ENCODE results near the gene HYAL3. TPM values are rescaled to one million over a fixed set of nuclear protein-coding genes. Genes with fewer than 3 reads are reported as not detected.

HYAL3 gene
- total and polyA plus RNA-seq, 2 experiments from 2014 or later, result 2.4 to 7.1 TPM

GRCh38 chr3:50267280-50267913 is 31.8 kb downstream of the HYAL3 start:
- Histone ChIP-seq H3K4me3 (peak overlapping the region; percentile 20; the same call in 1 of the 2 replicates), H3K4me2 (peak overlapping the region; percentile 71)

More at GRCh38 chr3:50267280-50267913, 31.8 kb downstream of the HYAL3 start:
- H3K4me1 Mint-ChIP-seq, result peaks cover 60% of the 10 kb centered on the region
- peak; percentile 7 for ATAC-seq
- Histone ChIP-seq H3K36me3 (ENCODE audit: insufficient read depth) (no peaks in the 10 kb centered on the region), H2AFZ (no peak overlapping the region), H3K27me3 (ENCODE audit: insufficient read depth) (no peaks in the 10 kb centered on the region), H3F3A (replicated peaks; ENCODE audit: low read depth) (0 out of 2 replicates have a peak, but pooled peaks cover 8% of the 10 kb centered on the region), H3K4me1 (ENCODE audit: insufficient read depth) (peaks cover 48% of the 10 kb centered on the region), H3K27ac (ENCODE audit: low read depth) (no peak overlapping the region), H4K20me1 (replicated peaks; ENCODE audit: insufficient read depth) (no peaks in the 10 kb centered on the region), H3K9me2 (ENCODE audit: insufficient read depth) (no peaks in the 10 kb centered on the region), H3K79me2 (replicated peaks; ENCODE audit: insufficient read depth) (no peaks in the 10 kb centered on the region)
- no peaks in the 10 kb centered on the region for H3K9me3 Mint-ChIP-seq
- TF ChIP-seq NANOG (IDR thresholded peaks at IDR 0.05; ENCODE audit: borderline replicate concordance) (no peak), CTCF (conservative IDR thresholded peaks at IDR 0.05; ENCODE audit: low read depth in 2 of 2) (no peak), POLR2AphosphoS5 (IDR thresholded peaks at IDR 0.05; ENCODE audit: low read depth) (no peak), REST (IDR thresholded peaks at IDR 0.05; ENCODE audit: unreplicated experiment) (no peak), JUNB (IDR thresholded peaks at IDR 0.05; ENCODE audit: unreplicated experiment) (no peak), EZH2phosphoT487 (IDR thresholded peaks at IDR 0.05; ENCODE audit: unreplicated experiment) (no peak), ETS1 (IDR thresholded peaks at IDR 0.05) (no peak), ZNF114 (CRISPR knock-in tag; IDR thresholded peaks at IDR 0.05) (no peak), STAT1 (IDR thresholded peaks at IDR 0.05; ENCODE audit: unreplicated experiment) (no peak), CREB1 (CRISPR knock-in tag; IDR thresholded peaks at IDR 0.05; ENCODE audit: low read depth) (no peak), ZNF331 (CRISPR knock-in tag; IDR thresholded peaks at IDR 0.05; ENCODE audit: low read depth) (no peak)
- no peaks in the 10 kb centered on the region for H3K36me3 Mint-ChIP-seq (ENCODE audit: low read depth)
- H3K27ac Mint-ChIP-seq, result no peak overlapping the region
- peaks cover 23% of the 10 kb centered on the region for H3K27me3 Mint-ChIP-seq (ENCODE audit: insufficient read depth, low read depth, poor library complexity)
- H3K4me3 Mint-ChIP-seq, result no peak overlapping the region
- peak; percentile 57 for DNase-seq (ENCODE audit: low spot score)

Measured in GM23338 (cell line).